SK-N-MC (cell line): ENCODE results near the gene CHRNA1.

Source experiments
- EZH2 ChIP-seq: fragments of 200-600 bp; sonication (generic); IDR thresholded peaks from one replicate; pipeline ENCODE4 v1.6.1; 2017; ENCODE audit warnings: antibody characterized with exemption
- FOXP2 ChIP-seq: optimal IDR thresholded peaks from 2 replicates; pipeline ENCODE3; 2011; ENCODE audit warnings: mild to moderate bottlenecking, moderate library complexity; ENCODE audit not compliant: insufficient read depth; ENCODE audit errors: extremely low read length, control extremely low read depth

DNA sequence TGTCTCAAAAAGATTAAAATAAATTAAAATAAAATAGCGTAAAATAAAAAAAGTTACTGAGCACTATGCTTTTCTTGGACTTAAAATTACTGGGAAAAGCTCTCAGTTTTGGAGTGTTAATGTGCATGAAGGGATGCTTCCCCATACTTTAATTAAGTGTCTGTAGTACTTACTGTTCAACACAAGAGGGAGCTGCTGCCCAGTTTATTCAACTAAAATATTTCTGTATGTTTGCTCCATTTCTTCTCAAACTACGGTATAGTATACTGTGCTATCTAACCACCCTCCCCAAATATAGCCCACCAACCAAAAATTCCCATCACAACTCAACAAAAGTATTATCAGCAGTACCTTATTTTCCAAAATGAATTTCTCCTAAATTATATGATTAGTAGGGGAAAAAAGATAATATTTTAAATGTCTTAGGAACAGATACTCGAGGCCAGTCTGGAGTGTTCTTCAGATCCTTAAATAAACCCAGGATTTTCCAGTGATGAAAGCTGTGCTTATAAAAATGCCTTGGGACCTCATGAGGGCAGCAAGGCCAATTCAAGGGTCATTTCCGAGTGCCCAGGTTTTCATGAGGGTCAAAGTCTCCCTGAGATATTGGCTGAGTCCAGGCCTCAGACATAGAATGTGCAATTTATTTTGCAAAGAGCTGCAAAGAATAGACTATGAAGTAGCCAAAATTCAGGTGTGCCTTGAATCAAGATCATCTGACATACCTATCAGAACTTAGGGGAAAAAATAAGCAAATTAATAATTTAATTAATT is 64.1 kb downstream of the CHRNA1 start:
- no peak for TF ChIP-seq FOXP2
- TF ChIP-seq EZH2, result no peak
